ENCODE results near the gene ERICH4. TPM values are rescaled to one million over a fixed set of nuclear protein-coding genes. Genes with fewer than 3 reads are reported as not detected.

The ERICH4 gene
- total RNA-seq, 3 donors from 2014 or later: not detected

- no peaks in the 10 kb centered on the region for H3K36me3 ChIP-seq
- no peak for TF ChIP-seq POLR2A (IDR thresholded peaks at IDR 0.05)
- no peak for DNase-seq (ENCODE audit: low spot score in 2 of 2)
- H3K27ac ChIP-seq: no peak overlapping the region
- intact Hi-C loops (cut with DNase I; ENCODE audit: low total_unique reads): no loop called here
- no peaks in the 10 kb centered on the region for H3K27me3 ChIP-seq
- no peak overlapping the region for H3K4me3 ChIP-seq
- no peaks in the 10 kb centered on the region for H3K4me1 ChIP-seq
- H3K9me3 ChIP-seq: no peaks in the 10 kb centered on the region
Measured at GRCh38 chr19:41435936-41436673, 6.9 kb upstream of the ERICH4 start.

- Histone ChIP-seq H3K4me1 (no peaks in the 10 kb centered on the region), H3K27me3 (no peaks in the 10 kb centered on the region), H3K9me3 (no peaks in the 10 kb centered on the region), H3K27ac (no peak overlapping the region), H3K4me3 (no peak overlapping the region), H3K36me3 (no peaks in the 10 kb centered on the region)
- TF ChIP-seq CTCF (IDR thresholded peaks at IDR 0.05) (no peak), POLR2A (IDR thresholded peaks at IDR 0.05) (no peak), POLR2AphosphoS5 (IDR thresholded peaks at IDR 0.05) (no peak)
- DNase-seq (ENCODE audit: low spot score in 2 of 2): no peak
- intact Hi-C loops (cut with DNase I; ENCODE audit: low total_unique reads): no loop called here
Measured at GRCh38 chr19:41436674-41436951, 6.3 kb upstream of the ERICH4 start.

GRCh38 chr19:41437944-41438574 is 4.9 kb upstream of the ERICH4 start:
- Histone ChIP-seq H3K4me3 (no peak overlapping the region), H3K9me3 (no peaks in the 10 kb centered on the region), H3K36me3 (no peaks in the 10 kb centered on the region), H3K27ac (no peak overlapping the region), H3K4me1 (no peaks in the 10 kb centered on the region), H3K27me3 (peaks cover 0 to 6% of the 10 kb centered on the region in 2 donors)
- peak in 1 of 2 donors; percentile 15 for DNase-seq (ENCODE audit: low spot score in 2 of 2)
- intact Hi-C loops (cut with DNase I; ENCODE audit: low total_unique reads): no loop called here
- no peak for TF ChIP-seq POLR2A (IDR thresholded peaks at IDR 0.05)
- no peak for TF ChIP-seq CTCF (IDR thresholded peaks at IDR 0.05)
- TF ChIP-seq POLR2AphosphoS5 (IDR thresholded peaks at IDR 0.05): no peak

- Histone ChIP-seq H3K36me3 (no peaks in the 10 kb centered on the region), H3K27me3 (peaks cover 0 to 6% of the 10 kb centered on the region in 2 donors), H3K27ac (peak within 1 kb of the TSS; percentile 95), H3K4me1 (no peaks in the 10 kb centered on the region), H3K4me3 (peak within 1 kb of the TSS; percentile 80 to 84 (median 82)), H3K9me3 (no peaks in the 10 kb centered on the region)
- peak; percentile 96 for DNase-seq (ENCODE audit: low spot score in 2 of 2)
- TF ChIP-seq POLR2A (IDR thresholded peaks at IDR 0.05): peak; percentile 46
- TF ChIP-seq CTCF (IDR thresholded peaks at IDR 0.05): peak; percentile 23 to 48 (median 37)
- TF ChIP-seq POLR2AphosphoS5 (IDR thresholded peaks at IDR 0.05): peak; percentile 86 to 96 (median 90)
- intact Hi-C loops (cut with DNase I; ENCODE audit: low total_unique reads): loop anchor here (10.0 kb wide), 1 partner anchor 105 kb away; no protein-coding TSS in a partner anchor
Measured at GRCh38 chr19:41439441-41440222, 3.3 kb upstream of the ERICH4 start, which contains the start of gene DMAC2. Gene DMAC2, minus strand, starts transcription at chr19:41439912. Its CDS starts 13 bp downstream, at chr19:41439899.

- Histone ChIP-seq H3K27me3 (peaks cover 0 to 10% of the 10 kb centered on the region in 2 donors), H3K36me3 (no peaks in the 10 kb centered on the region), H3K9me3 (no peaks in the 10 kb centered on the region), H3K4me3 (no peak overlapping the region), H3K4me1 (no peaks in the 10 kb centered on the region), H3K27ac (no peak overlapping the region)
- intact Hi-C loops (cut with DNase I; ENCODE audit: low total_unique reads): loop anchor here (10.0 kb wide), 1 partner anchor 103 kb away; no protein-coding TSS in a partner anchor
- DNase-seq (ENCODE audit: low spot score in 2 of 2): peak in 1 of 2 donors; percentile 28
- TF ChIP-seq POLR2A (IDR thresholded peaks at IDR 0.05): no peak
- no peak for TF ChIP-seq POLR2AphosphoS5 (IDR thresholded peaks at IDR 0.05)
- TF ChIP-seq CTCF (IDR thresholded peaks at IDR 0.05): no peak
Measured at GRCh38 chr19:41441321-41441945, 1.5 kb upstream of the ERICH4 start.

All from breast epithelium (tissue), 4 donors.